Uterus (tissue), 4 donors: Measurements from ENCODE around the gene LENEP. TPM values are rescaled to one million over a fixed set of nuclear protein-coding genes. Genes with fewer than 3 reads are reported as not detected.

Source experiments
- DNase-seq, 2 donors: peaks; one replicate each; pipeline ENCODE4 v3.0.0-alpha.2; 2019 to 2020
- H3K27ac ChIP-seq, 2 donors: fragments of 200-600 bp; sonication (generic); 1 replicate in 1 of 2; 2 replicates in 1 of 2; pipeline ENCODE4 v1.5.1; 2016 to 2018
- H3K27me3 ChIP-seq, 2 donors: fragments of 200-600 bp; sonication (generic); one replicate each; pipeline ENCODE4 v1.5.1; 2018 to 2019; ENCODE audit warnings: control low read depth in 1 of 2
- H3K36me3 ChIP-seq, 2 donors: fragments of 200-600 bp; sonication (generic); one replicate each; pipeline ENCODE4 v1.5.1; 2019; ENCODE audit warnings: control low read depth in 1 of 2
- H3K4me1 ChIP-seq, 2 donors: fragments of 200-600 bp; sonication (generic); one replicate each; pipeline ENCODE4 v1.5.1; 2018 to 2019; ENCODE audit warnings: control low read depth in 1 of 2
- H3K4me3 ChIP-seq, 2 donors: fragments of 200-600 bp; sonication (generic); 1 replicate in 1 of 2; 2 replicates in 1 of 2; pipeline ENCODE4 v1.5.1; 2018 to 2019; ENCODE audit warnings: mild to moderate bottlenecking in 1 of 2
- H3K9me3 ChIP-seq, 2 donors: fragments of 200-600 bp; sonication (generic); one replicate each; pipeline ENCODE4 v1.5.1; 2019; ENCODE audit warnings: control low read depth in 1 of 2
- POLR2A ChIP-seq, 2 donors: fragments of 450-650 bp; IDR thresholded peaks; one replicate each; pipeline ENCODE4 v1.6.1; 2016; ENCODE audit warnings: antibody characterized with exemption in 2 of 2, mild to moderate bottlenecking in 1 of 2, moderate library complexity in 1 of 2
- intact Hi-C: fragments of 100-400 bp; cut with DNase I; formaldehyde crosslinking; loops from one replicate; pipeline ENCODE4 v1.15.1; 2023; ENCODE audit warnings: low total_unique reads
- microRNA-seq: library from miRNA; unstranded; fragments of <30 nt; microRNA quantifications from one replicate; pipeline ENCODE4, GENCODE V29; 2016; ENCODE audit warnings: borderline microRNAs expressed, borderline replicate concordance
- small RNA-seq: library from RNA; depleted of rRNA; stranded (forward); fragments of <200 nt; gene quantifications from one replicate; pipeline ENCODE3, GENCODE V24; 2016
- total RNA-seq, 4 donors: library from RNA; depleted of rRNA in 3 of 4; stranded (reverse); fragments of >200 nt in 3 of 4; gene quantifications; one replicate each; pipeline versions ENCODE4 v1.1.0 to v1.2.4, GENCODE V29; 2014 to 2023
- TF ChIP-seq, protein P1 (sequence below), 4 experiments: fragments of 200-600 bp in 2 of 4; fragments of 450-650 bp in 2 of 4; sonication (generic) in 2 of 4; IDR thresholded peaks; one replicate each; pipeline ENCODE4 v1.5.1; 2016 to 2019; ENCODE audit warnings: antibody characterized with exemption in 4 of 4, mild to moderate bottlenecking in 2 of 4, moderate library complexity in 1 of 4
- donor health status: DM: yes; HTN: yes; CAD: no.

Gene LENEP
- total RNA-seq, 4 donors from 2014 or later, result 0.83 TPM; not detected in 3

DNA sequence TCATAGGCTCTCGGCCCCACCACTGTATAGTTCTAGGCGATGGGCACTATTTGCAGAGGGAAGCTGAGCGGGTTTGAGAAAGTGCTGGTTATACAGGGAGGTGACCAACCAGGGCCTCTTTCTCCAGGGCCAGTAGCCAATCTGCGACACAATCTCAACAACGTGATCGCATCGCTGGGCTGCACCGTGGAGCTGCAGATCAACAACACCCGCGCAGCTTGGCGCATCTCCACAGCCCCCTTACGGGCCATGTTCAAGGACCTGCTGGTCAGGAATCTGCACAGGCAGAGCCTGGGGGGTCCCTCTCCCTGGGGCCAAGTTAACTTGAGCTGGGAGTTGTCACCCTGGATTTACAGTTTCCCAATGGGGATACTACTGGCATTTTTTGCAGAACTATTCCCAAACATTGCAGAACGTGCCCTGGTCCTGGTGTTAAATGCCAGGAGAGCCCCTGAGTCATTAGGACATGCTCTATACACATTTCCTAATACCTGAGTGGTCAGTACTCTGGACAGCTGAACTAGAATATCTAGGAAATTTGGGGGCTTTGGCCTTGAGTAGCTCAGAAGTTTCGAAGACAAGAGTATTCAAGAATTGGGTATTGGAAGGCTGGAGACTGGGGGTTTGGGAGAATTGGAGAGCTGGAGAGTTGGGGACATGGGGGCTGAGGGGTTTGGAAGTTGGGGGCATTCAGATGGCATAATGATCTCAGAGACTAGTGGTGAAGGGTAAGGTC, 47.1 kb downstream of the LENEP start:
- Histone ChIP-seq H3K36me3 (no peaks in the 10 kb centered on the region), H3K27ac (no peak overlapping the region), H3K27me3 (no peaks in the 10 kb centered on the region), H3K9me3 (no peaks in the 10 kb centered on the region), H3K4me3 (no peak overlapping the region), H3K4me1 (no peaks in the 10 kb centered on the region)
- intact Hi-C loops, result no loop called here
- DNase-seq, result no peak
- no peak for TF ChIP-seq POLR2A (IDR thresholded peaks at IDR 0.05)
- TF ChIP-seq, protein P1, sequence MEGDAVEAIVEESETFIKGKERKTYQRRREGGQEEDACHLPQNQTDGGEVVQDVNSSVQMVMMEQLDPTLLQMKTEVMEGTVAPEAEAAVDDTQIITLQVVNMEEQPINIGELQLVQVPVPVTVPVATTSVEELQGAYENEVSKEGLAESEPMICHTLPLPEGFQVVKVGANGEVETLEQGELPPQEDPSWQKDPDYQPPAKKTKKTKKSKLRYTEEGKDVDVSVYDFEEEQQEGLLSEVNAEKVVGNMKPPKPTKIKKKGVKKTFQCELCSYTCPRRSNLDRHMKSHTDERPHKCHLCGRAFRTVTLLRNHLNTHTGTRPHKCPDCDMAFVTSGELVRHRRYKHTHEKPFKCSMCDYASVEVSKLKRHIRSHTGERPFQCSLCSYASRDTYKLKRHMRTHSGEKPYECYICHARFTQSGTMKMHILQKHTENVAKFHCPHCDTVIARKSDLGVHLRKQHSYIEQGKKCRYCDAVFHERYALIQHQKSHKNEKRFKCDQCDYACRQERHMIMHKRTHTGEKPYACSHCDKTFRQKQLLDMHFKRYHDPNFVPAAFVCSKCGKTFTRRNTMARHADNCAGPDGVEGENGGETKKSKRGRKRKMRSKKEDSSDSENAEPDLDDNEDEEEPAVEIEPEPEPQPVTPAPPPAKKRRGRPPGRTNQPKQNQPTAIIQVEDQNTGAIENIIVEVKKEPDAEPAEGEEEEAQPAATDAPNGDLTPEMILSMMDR (IDR thresholded peaks at IDR 0.05), result no peak

GRCh38 chr1:155042789-155043188, 49.4 kb downstream of the LENEP start:
- H3K27ac ChIP-seq, result no peak overlapping the region
- no peaks in the 10 kb centered on the region for H3K4me1 ChIP-seq
- intact Hi-C loops, result no loop called here
- no peak overlapping the region for H3K4me3 ChIP-seq
- TF ChIP-seq, protein P1 (IDR thresholded peaks at IDR 0.05), result no peak
- no peak for TF ChIP-seq POLR2A (IDR thresholded peaks at IDR 0.05)
- no peaks in the 10 kb centered on the region for H3K9me3 ChIP-seq
- no peaks in the 10 kb centered on the region for H3K36me3 ChIP-seq
- no peak for DNase-seq
- no peaks in the 10 kb centered on the region for H3K27me3 ChIP-seq

GRCh38 chr1:155043301-155043702, 49.9 kb downstream of the LENEP start:
- Histone ChIP-seq H3K27ac (no peak overlapping the region), H3K9me3 (no peaks in the 10 kb centered on the region), H3K4me1 (no peaks in the 10 kb centered on the region), H3K36me3 (no peaks in the 10 kb centered on the region), H3K27me3 (no peaks in the 10 kb centered on the region), H3K4me3 (no peak overlapping the region)
- intact Hi-C loops, result no loop called here
- TF ChIP-seq POLR2A (IDR thresholded peaks at IDR 0.05), result no peak
- TF ChIP-seq, protein P1 (IDR thresholded peaks at IDR 0.05), result no peak
- no peak for DNase-seq

DNA sequence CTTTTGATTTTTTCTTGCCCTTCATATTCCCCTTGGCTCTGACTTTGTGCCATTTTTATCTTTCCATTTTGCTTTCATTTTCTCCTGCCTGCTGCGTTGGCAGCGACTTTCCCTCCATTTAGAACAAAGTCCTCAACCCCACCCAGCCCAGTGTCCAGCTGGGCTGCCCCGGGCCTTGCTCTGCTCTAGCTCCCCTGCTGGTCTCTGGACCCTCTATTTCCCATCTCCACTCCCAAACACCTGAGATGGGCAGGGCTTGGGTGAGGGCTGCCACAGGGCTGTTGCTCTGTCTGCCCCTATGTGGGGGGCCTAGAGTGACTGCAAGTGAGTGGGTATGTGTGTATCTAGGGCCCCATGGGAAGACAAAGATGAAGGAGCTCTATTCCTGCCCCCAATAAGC, 50.4 kb downstream of the LENEP start:
- DNase-seq, result no peak
- no peaks in the 10 kb centered on the region for H3K9me3 ChIP-seq
- H3K36me3 ChIP-seq, result no peaks in the 10 kb centered on the region
- H3K4me1 ChIP-seq, result no peaks in the 10 kb centered on the region
- H3K27ac ChIP-seq, result no peak overlapping the region
- H3K27me3 ChIP-seq, result no peaks in the 10 kb centered on the region
- intact Hi-C loops, result no loop called here
- no peak for TF ChIP-seq POLR2A (IDR thresholded peaks at IDR 0.05)
- TF ChIP-seq, protein P1 (IDR thresholded peaks at IDR 0.05), result no peak
- no peak overlapping the region for H3K4me3 ChIP-seq

Small RNA genes lying within 50 kb of the gene (microRNA-seq; reads per million reads assigned to microRNA genes)
- gene MIR4258, result not detected

Small RNA genes lying within 50 kb of the gene (small RNA-seq; reads per million reads assigned to genes)
- not detected for gene MIR4258
- gene RF00017, result not detected

Other genes starting within 250 kb of the LENEP start
- 10 to 100 TPM in 3 of 4 donors, 1 to 10 TPM in 1; 7.1 to 35.5 (median 12.1) TPM for gene KCNN3, start 123.3 kb upstream of the LENEP start, total RNA-seq
- gene PMVK, start 56.9 kb upstream of the LENEP start, total RNA-seq, result 10 to 100 TPM in 1 of 4 donors, 1 to 10 TPM in 3; 2.6 to 21.2 (median 6.4) TPM
- 100 to 1,000 TPM in 1 of 4 donors, 10 to 100 TPM in 3; 34.4 to 151 (median 88.6) TPM for gene PBXIP1, start 37.5 kb upstream of the LENEP start, total RNA-seq
- 10 to 100 TPM in 3 of 4 donors, 1 to 10 TPM in 1; 10.0 to 36.4 (median 15.9) TPM for gene PYGO2, start 31.8 kb upstream of the LENEP start, total RNA-seq
- 100 to 1,000 TPM in 2 of 4 donors, 10 to 100 TPM in 2; 93.5 to 149 (median 101) TPM for gene SHC1, start 22.8 kb upstream of the LENEP start, total RNA-seq
- gene CKS1B, start 18.9 kb upstream of the LENEP start, total RNA-seq, result 10 to 100 TPM; 14.1 to 52.7 (median 22.8) TPM
- 10 to 100 TPM; 12.6 to 33.8 (median 20.7) TPM for gene FLAD1, start 10.2 kb upstream of the LENEP start, total RNA-seq
- gene ZBTB7B, start 9.2 kb downstream of the LENEP start, total RNA-seq, result 10 to 100 TPM in 2 of 4 donors, 1 to 10 TPM in 2; 3.8 to 53.4 (median 11.9) TPM
- gene DCST2, start 40.2 kb downstream of the LENEP start, total RNA-seq, result 1 to 10 TPM in 1 of 4 donors, under 1 TPM in 1, not detected in 2; 0.07 to 1.6 TPM
- gene DCST1, start 40.2 kb downstream of the LENEP start, total RNA-seq, result 1 to 10 TPM in 2 of 4 donors, not detected in 2; 1.1 to 3.5 TPM
- gene ADAM15, start 57.7 kb downstream of the LENEP start, total RNA-seq, result 100 to 1,000 TPM in 3 of 4 donors, 10 to 100 TPM in 1; 58.6 to 270 (median 153) TPM
- 1 to 10 TPM in 2 of 4 donors, not detected in 2; 8.0 to 8.4 TPM for gene EFNA4, start 70.2 kb downstream of the LENEP start, total RNA-seq
- 1 to 10 TPM in 3 of 4 donors, not detected in 1; 3.2 to 7.6 (median 3.3) TPM for gene EFNA3, start 85.3 kb downstream of the LENEP start, total RNA-seq
- gene EFNA1, start 134.3 kb downstream of the LENEP start, total RNA-seq, result 10 to 100 TPM; 22.3 to 58.5 (median 36.5) TPM
- 10 to 100 TPM in 3 of 4 donors, under 1 TPM in 1; 0.26 to 24.0 (median 21.8) TPM for gene SLC50A1, start 142.3 kb downstream of the LENEP start, total RNA-seq
- gene DPM3, start 146.9 kb downstream of the LENEP start, total RNA-seq, result 10 to 100 TPM; 36.1 to 94.4 (median 85.4) TPM
- 100 to 1,000 TPM in 1 of 4 donors, 10 to 100 TPM in 2, 1 to 10 TPM in 1; 1.5 to 200 (median 62.5) TPM for gene KRTCAP2, start 179.7 kb downstream of the LENEP start, total RNA-seq
- gene TRIM46, start 180.3 kb downstream of the LENEP start, total RNA-seq, result 1 to 10 TPM in 3 of 4 donors, under 1 TPM in 1; 0.26 to 4.6 (median 2.5) TPM
- 100 to 1,000 TPM in 1 of 4 donors, 10 to 100 TPM in 3; 11.8 to 101 (median 38.3) TPM for gene THBS3, start 214.3 kb downstream of the LENEP start, total RNA-seq
- 10 to 100 TPM in 3 of 4 donors, 1 to 10 TPM in 1; 9.7 to 62.4 (median 26.0) TPM for gene MTX1, start 215.1 kb downstream of the LENEP start, total RNA-seq